Ovary (tissue), 3 donors: ENCODE data around the gene F8A2.
"Not testable (repeated sequence)": the region's sequence is repeated elsewhere in the genome, so short reads cannot be mapped to it uniquely, and the experiment has no call there.

Source experiments
- POLR2A ChIP-seq: fragments of 450-650 bp; IDR thresholded peaks from one replicate; pipeline ENCODE4 v1.6.1; 2017; ENCODE audit warnings: antibody characterized with exemption, mild to moderate bottlenecking, moderate library complexity
- TF ChIP-seq, protein P1 (sequence below), 3 donors: fragments of 450-650 bp in 2 of 3; fragments of 200-600 bp in 1 of 3; IDR thresholded peaks; one replicate each; pipeline versions ENCODE4 v1.5.1 to v1.8.0; 2016 to 2022; ENCODE audit warnings: antibody characterized with exemption in 3 of 3, mild to moderate bottlenecking in 1 of 3
- donor health status: DM: no; HTN: no; CAD: no.

DNA sequence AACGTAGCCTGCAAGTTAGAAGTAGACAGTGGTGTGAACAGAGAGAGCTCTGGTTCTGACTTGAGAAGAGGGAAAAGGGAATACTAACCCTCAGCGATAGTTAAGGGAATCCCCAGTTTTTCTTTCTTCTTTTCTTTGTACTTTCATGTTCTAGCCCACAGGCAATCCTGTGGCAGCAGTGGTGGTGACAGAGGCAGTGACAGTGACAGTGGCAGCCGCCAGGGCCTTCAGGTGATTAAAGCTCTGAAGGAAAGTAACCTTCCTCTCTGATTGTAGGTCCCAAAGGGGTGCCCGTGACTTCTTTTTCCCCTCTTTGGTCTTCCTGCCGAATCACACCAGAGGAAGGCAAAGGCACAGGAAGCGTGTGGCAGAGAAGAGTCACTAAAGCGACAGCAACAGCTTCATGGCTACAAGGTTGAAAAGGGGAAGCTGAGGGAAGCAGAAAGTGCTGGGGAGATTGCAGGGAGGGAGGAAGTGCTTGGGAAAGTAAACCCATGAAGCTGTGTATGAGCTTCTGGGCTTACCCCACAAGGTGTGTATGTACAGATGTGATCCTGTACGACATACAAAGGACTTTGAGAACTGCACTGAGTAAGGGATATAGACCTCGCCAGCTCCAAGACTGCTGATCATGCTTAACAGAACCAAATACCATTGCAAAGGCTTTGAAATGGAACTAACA, 8.0 kb upstream of the F8A2 start:
- TF ChIP-seq POLR2A: not testable (repeated sequence)
- TF ChIP-seq, protein P1, sequence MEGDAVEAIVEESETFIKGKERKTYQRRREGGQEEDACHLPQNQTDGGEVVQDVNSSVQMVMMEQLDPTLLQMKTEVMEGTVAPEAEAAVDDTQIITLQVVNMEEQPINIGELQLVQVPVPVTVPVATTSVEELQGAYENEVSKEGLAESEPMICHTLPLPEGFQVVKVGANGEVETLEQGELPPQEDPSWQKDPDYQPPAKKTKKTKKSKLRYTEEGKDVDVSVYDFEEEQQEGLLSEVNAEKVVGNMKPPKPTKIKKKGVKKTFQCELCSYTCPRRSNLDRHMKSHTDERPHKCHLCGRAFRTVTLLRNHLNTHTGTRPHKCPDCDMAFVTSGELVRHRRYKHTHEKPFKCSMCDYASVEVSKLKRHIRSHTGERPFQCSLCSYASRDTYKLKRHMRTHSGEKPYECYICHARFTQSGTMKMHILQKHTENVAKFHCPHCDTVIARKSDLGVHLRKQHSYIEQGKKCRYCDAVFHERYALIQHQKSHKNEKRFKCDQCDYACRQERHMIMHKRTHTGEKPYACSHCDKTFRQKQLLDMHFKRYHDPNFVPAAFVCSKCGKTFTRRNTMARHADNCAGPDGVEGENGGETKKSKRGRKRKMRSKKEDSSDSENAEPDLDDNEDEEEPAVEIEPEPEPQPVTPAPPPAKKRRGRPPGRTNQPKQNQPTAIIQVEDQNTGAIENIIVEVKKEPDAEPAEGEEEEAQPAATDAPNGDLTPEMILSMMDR (IDR thresholded peaks at IDR 0.05): not testable (repeated sequence)
